ENCODE measurements around the gene PLEKHG1. TPM values are rescaled to one million over a fixed set of nuclear protein-coding genes. Genes with fewer than 3 reads are reported as not detected.

The PLEKHG1 gene
- total and polyA plus RNA-seq, 2 experiments from 2014 or later = 6.3 to 6.8 TPM

- Histone ChIP-seq H3K27ac (no peak overlapping the region), H3K4me2 (no peak overlapping the region), H2AFZ (no peak overlapping the region), H3K27me3 (peaks cover 2% of the 10 kb centered on the region), H4K20me1 (ENCODE audit: insufficient read depth, poor library complexity, severe bottlenecking) (no peaks in the 10 kb centered on the region), H3K4me3 (no peak overlapping the region), H3K9me3 (ENCODE audit: low read depth) (no peaks in the 10 kb centered on the region), H3K79me2 (peaks cover 48% of the 10 kb centered on the region), H3K36me3 (replicated peaks; ENCODE audit: insufficient read depth, low read depth) (no peaks in the 10 kb centered on the region), H3K9me2 (replicated peaks; ENCODE audit: insufficient read depth) (no peaks in the 10 kb centered on the region), H3K4me1 (ENCODE audit: insufficient read depth) (no peaks in the 10 kb centered on the region)
- TF ChIP-seq CTCF (IDR thresholded peaks at IDR 0.05; ENCODE audit: poor library complexity) (no peak), EZH2 (IDR thresholded peaks at IDR 0.05; ENCODE audit: borderline replicate concordance) (no peak), EZH2phosphoT487 (IDR thresholded peaks at IDR 0.05; ENCODE audit: low read depth, severe bottlenecking, unreplicated experiment) (no peak)
- WGBS (ENCODE audit: low lambda C conversion rate, missing lambda C conversion rate) = 68% methylated on average over 3 of the region's 3 CpGs
- no peak for DNase-seq (ENCODE audit: low spot score)
Measured at GRCh38 chr6:150606168-150606591, 6.5 kb downstream of the PLEKHG1 start.

- Histone ChIP-seq H4K20me1 (ENCODE audit: insufficient read depth, poor library complexity, severe bottlenecking) (no peaks in the 10 kb centered on the region), H3K79me2 (peaks cover 45% of the 10 kb centered on the region), H3K36me3 (replicated peaks; ENCODE audit: insufficient read depth, low read depth) (no peaks in the 10 kb centered on the region), H3K27ac (no peak overlapping the region), H3K4me1 (ENCODE audit: insufficient read depth) (no peaks in the 10 kb centered on the region), H3K9me3 (ENCODE audit: low read depth) (no peaks in the 10 kb centered on the region), H3K27me3 (peaks cover 2% of the 10 kb centered on the region), H3K9me2 (replicated peaks; ENCODE audit: insufficient read depth) (no peaks in the 10 kb centered on the region), H2AFZ (no peak overlapping the region), H3K4me2 (no peak overlapping the region), H3K4me3 (no peak overlapping the region)
- TF ChIP-seq CTCF (IDR thresholded peaks at IDR 0.05; ENCODE audit: poor library complexity) (no peak), EZH2phosphoT487 (IDR thresholded peaks at IDR 0.05; ENCODE audit: low read depth, severe bottlenecking, unreplicated experiment) (no peak), EZH2 (IDR thresholded peaks at IDR 0.05; ENCODE audit: borderline replicate concordance) (no peak)
- WGBS (ENCODE audit: low lambda C conversion rate, missing lambda C conversion rate) = 77% methylated on average over 5 of the region's 5 CpGs
- no peak for DNase-seq (ENCODE audit: low spot score)
Measured at GRCh38 chr6:150606647-150607328, 7.1 kb downstream of the PLEKHG1 start.

DNA sequence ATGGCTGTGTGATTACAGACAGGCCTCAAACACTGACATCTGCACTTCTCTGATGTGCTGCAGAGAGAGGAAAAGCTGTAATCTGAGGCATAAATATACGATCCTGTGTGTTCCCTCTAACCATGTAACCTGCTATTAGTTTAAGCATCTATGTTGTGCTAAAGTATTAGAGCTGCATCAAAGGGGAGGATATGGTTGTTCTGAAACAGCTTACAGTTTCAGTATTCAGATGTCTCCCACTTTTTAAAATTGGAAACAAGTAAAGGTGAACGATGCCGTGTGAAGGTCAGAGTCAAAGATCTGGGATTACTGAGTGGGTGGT, 7.6 kb downstream of the PLEKHG1 start:
- peaks cover 43% of the 10 kb centered on the region for H3K79me2 ChIP-seq
- no peak for TF ChIP-seq EZH2phosphoT487 (IDR thresholded peaks at IDR 0.05; ENCODE audit: low read depth, severe bottlenecking, unreplicated experiment)
- 74% methylated on average over 3 of the region's 3 CpGs for WGBS (ENCODE audit: low lambda C conversion rate, missing lambda C conversion rate)
- H3K9me2 ChIP-seq (replicated peaks; ENCODE audit: insufficient read depth) = no peaks in the 10 kb centered on the region
- H3K27me3 ChIP-seq = peaks cover 1% of the 10 kb centered on the region
- H4K20me1 ChIP-seq (ENCODE audit: insufficient read depth, poor library complexity, severe bottlenecking) = no peaks in the 10 kb centered on the region
- H2AFZ ChIP-seq = no peak overlapping the region
- no peak overlapping the region for H3K4me2 ChIP-seq
- no peak for DNase-seq (ENCODE audit: low spot score)
- H3K4me1 ChIP-seq (ENCODE audit: insufficient read depth) = no peaks in the 10 kb centered on the region
- H3K36me3 ChIP-seq (replicated peaks; ENCODE audit: insufficient read depth, low read depth) = no peaks in the 10 kb centered on the region
- H3K27ac ChIP-seq = no peak overlapping the region
- H3K4me3 ChIP-seq = no peak overlapping the region
- no peaks in the 10 kb centered on the region for H3K9me3 ChIP-seq (ENCODE audit: low read depth)

- Histone ChIP-seq H2AFZ (no peak overlapping the region), H4K20me1 (ENCODE audit: insufficient read depth, poor library complexity, severe bottlenecking) (no peaks in the 10 kb centered on the region), H3K4me3 (no peak overlapping the region), H3K79me2 (peaks cover 42% of the 10 kb centered on the region), H3K4me1 (ENCODE audit: insufficient read depth) (no peaks in the 10 kb centered on the region), H3K36me3 (replicated peaks; ENCODE audit: insufficient read depth, low read depth) (no peaks in the 10 kb centered on the region), H3K9me3 (ENCODE audit: low read depth) (no peaks in the 10 kb centered on the region), H3K9me2 (replicated peaks; ENCODE audit: insufficient read depth) (no peaks in the 10 kb centered on the region), H3K4me2 (no peak overlapping the region), H3K27me3 (no peaks in the 10 kb centered on the region), H3K27ac (no peak overlapping the region)
- no peak for TF ChIP-seq EZH2 (IDR thresholded peaks at IDR 0.05; ENCODE audit: borderline replicate concordance)
- TF ChIP-seq CTCF (IDR thresholded peaks at IDR 0.05; ENCODE audit: poor library complexity) = no peak
- no peak for TF ChIP-seq EZH2phosphoT487 (IDR thresholded peaks at IDR 0.05; ENCODE audit: low read depth, severe bottlenecking, unreplicated experiment)
- no peak for DNase-seq (ENCODE audit: low spot score)
Measured at GRCh38 chr6:150610584-150610983, 10.9 kb downstream of the PLEKHG1 start.
